CD14-positive monocyte (primary cell): ENCODE results near the gene IRF9. TPM values are rescaled to one million over a fixed set of nuclear protein-coding genes. Genes with fewer than 3 reads are reported as not detected.

ENCODE experiments used
- DNase-seq, 3 donors: peaks; one replicate each; pipeline ENCODE4 v3.0.0-alpha.2; 2011 to 2022
- H2AFZ ChIP-seq: 2 replicates; pipeline ENCODE4 v1.6.0; 2012; ENCODE audit warnings: mild to moderate bottlenecking, low read depth, low read length, inconsistent platforms; ENCODE audit not compliant: insufficient read depth, poor library complexity, severe bottlenecking
- H3K27ac ChIP-seq, 2 donors: 1 replicate in 1 of 2; 2 replicates in 1 of 2; pipeline ENCODE4 v1.5.1; 2012 to 2013; ENCODE audit warnings: low read length in 2 of 2, control low read depth in 1 of 2, inconsistent platforms in 1 of 2, low read depth in 1 of 2, mild to moderate bottlenecking in 1 of 2
- H3K27me3 ChIP-seq, 2 donors: one replicate each; pipeline versions ENCODE4 v1.6.0 to v1.6.1; 2011 to 2013; ENCODE audit warnings: low read length in 2 of 2; ENCODE audit not compliant: control insufficient read depth in 2 of 2, insufficient read depth in 2 of 2
- H3K36me3 ChIP-seq, 2 donors: replicated peaks in 1 of 2; 1 replicate in 1 of 2; 2 replicates in 1 of 2; pipeline versions ENCODE4 v1.5.1 to v1.6.1; 2012 to 2013; ENCODE audit warnings: low read length in 2 of 2, control low read depth in 1 of 2, inconsistent platforms in 1 of 2, mild to moderate bottlenecking in 1 of 2; ENCODE audit not compliant: insufficient read depth in 2 of 2, control insufficient read depth in 1 of 2
- H3K4me1 ChIP-seq, 2 donors: 1 replicate in 1 of 2; 2 replicates in 1 of 2; pipeline versions ENCODE4 v1.5.1 to v1.6.1; 2012 to 2013; ENCODE audit warnings: low read length in 2 of 2, control low read depth in 1 of 2, inconsistent platforms in 1 of 2, mild to moderate bottlenecking in 1 of 2, moderate library complexity in 1 of 2; ENCODE audit not compliant: insufficient read depth in 2 of 2, control insufficient read depth in 1 of 2
- H3K4me2 ChIP-seq: replicated peaks from 2 replicates; pipeline ENCODE3; 2012; ENCODE audit warnings: low read length, moderate library complexity, mild to moderate bottlenecking; ENCODE audit not compliant: poor library complexity, severe bottlenecking; ENCODE audit errors: extremely low read depth
- H3K4me3 ChIP-seq, 3 experiments: fragments of 200-600 bp in 1 of 3; sonication (generic) in 1 of 3; replicated peaks in 1 of 3; 1 replicate in 2 of 3; 2 replicates in 1 of 3; pipeline ENCODE4 v1.5.1; 2011 to 2013; ENCODE audit warnings: low read length in 3 of 3, mild to moderate bottlenecking in 3 of 3, control low read depth in 2 of 3, low read depth in 2 of 3, inconsistent platforms in 1 of 3, moderate library complexity in 1 of 3
- H3K79me2 ChIP-seq: 2 replicates; pipeline ENCODE4 v1.6.0; 2012; ENCODE audit warnings: mild to moderate bottlenecking, control low read depth, inconsistent platforms, low read length, moderate library complexity; ENCODE audit not compliant: insufficient read depth
- H3K9ac ChIP-seq: 2 replicates; pipeline ENCODE4 v1.6.0; 2017; ENCODE audit warnings: low read length, mild to moderate bottlenecking; ENCODE audit not compliant: insufficient read depth, poor library complexity, severe bottlenecking
- H3K9me3 ChIP-seq, 2 donors: replicated peaks in 1 of 2; 1 replicate in 1 of 2; 2 replicates in 1 of 2; pipeline versions ENCODE4 v1.5.1 to v1.6.1; 2012 to 2013; ENCODE audit warnings: low read length in 2 of 2, control low read depth in 1 of 2; ENCODE audit not compliant: control insufficient read depth in 1 of 2, insufficient read depth in 1 of 2
- H4K20me1 ChIP-seq: 2 replicates; pipeline ENCODE4 v1.6.0; 2012; ENCODE audit warnings: mild to moderate bottlenecking, low read length, control low read depth, moderate library complexity; ENCODE audit not compliant: insufficient read depth
- H3K27ac Mint-ChIP-seq, 7 donors: one replicate each; pipeline ENCODE4 v1.8.0; 2020; ENCODE audit warnings: mild to moderate bottlenecking in 7 of 7, mixed read lengths in 7 of 7, moderate library complexity in 6 of 7, inconsistent platforms in 2 of 7
- H3K27me3 Mint-ChIP-seq, 3 donors: one replicate each; pipeline ENCODE4 v1.8.0; 2021 to 2022; ENCODE audit warnings: low read depth in 3 of 3, mild to moderate bottlenecking in 3 of 3, mixed read lengths in 3 of 3, moderate library complexity in 3 of 3, inconsistent platforms in 1 of 3
- H3K36me3 Mint-ChIP-seq, 2 donors: one replicate each; pipeline ENCODE4 v1.8.0; 2020; ENCODE audit warnings: mixed read lengths in 2 of 2, inconsistent platforms in 1 of 2, mild to moderate bottlenecking in 1 of 2
- H3K4me1 Mint-ChIP-seq: one replicate; pipeline ENCODE4 v1.8.0; 2020; ENCODE audit warnings: mild to moderate bottlenecking, mixed read lengths
- H3K4me3 Mint-ChIP-seq, 2 donors: one replicate each; pipeline ENCODE4 v1.8.0; 2020; ENCODE audit warnings: mild to moderate bottlenecking in 2 of 2, mixed read lengths in 2 of 2, moderate library complexity in 1 of 2
- H3K9me3 Mint-ChIP-seq, 7 donors: one replicate each; pipeline ENCODE4 v1.8.0; 2020 to 2022; ENCODE audit warnings: mixed read lengths in 7 of 7, mild to moderate bottlenecking in 6 of 7, moderate library complexity in 6 of 7, inconsistent platforms in 2 of 7
- WGBS: methylation state at CpG from one replicate; pipeline ENCODE4 v1.1.5; 2013; ENCODE audit warnings: missing lambda C conversion rate; ENCODE audit not compliant: insufficient coverage; 5-methylcytosine and 5-hydroxymethylcytosine counted together
- intact Hi-C, 2 donors: fragments of 100-400 bp; cut with micrococcal nuclease; formaldehyde crosslinking; loops; one replicate each; pipeline versions ENCODE4 v1.15.0 to v1.15.1; 2023
- polyA plus RNA-seq, 3 donors: library from polyadenylated mRNA; depleted of rRNA in 1 of 3; unstranded in 2 of 3; stranded (reverse) in 1 of 3; fragments of 300-500 nt in 2 of 3; fragments of >200 nt in 1 of 3; fragmentation: Illumina TruSeq in 2 of 3; gene quantifications; 1 replicate in 2 of 3; 2 replicates in 1 of 3; pipeline ENCODE4 v1.2.3, GENCODE V29; 2012 to 2021
- TF ChIP-seq, protein P1 (sequence below): fragments of 200-600 bp; IDR thresholded peaks from one replicate; pipeline ENCODE4 v1.8.0; 2022; ENCODE audit warnings: antibody characterized with exemption, mild to moderate bottlenecking

The IRF9 gene
- polyA plus RNA-seq, 3 donors: 44.7 to 208 (median 56.0) TPM

DNA sequence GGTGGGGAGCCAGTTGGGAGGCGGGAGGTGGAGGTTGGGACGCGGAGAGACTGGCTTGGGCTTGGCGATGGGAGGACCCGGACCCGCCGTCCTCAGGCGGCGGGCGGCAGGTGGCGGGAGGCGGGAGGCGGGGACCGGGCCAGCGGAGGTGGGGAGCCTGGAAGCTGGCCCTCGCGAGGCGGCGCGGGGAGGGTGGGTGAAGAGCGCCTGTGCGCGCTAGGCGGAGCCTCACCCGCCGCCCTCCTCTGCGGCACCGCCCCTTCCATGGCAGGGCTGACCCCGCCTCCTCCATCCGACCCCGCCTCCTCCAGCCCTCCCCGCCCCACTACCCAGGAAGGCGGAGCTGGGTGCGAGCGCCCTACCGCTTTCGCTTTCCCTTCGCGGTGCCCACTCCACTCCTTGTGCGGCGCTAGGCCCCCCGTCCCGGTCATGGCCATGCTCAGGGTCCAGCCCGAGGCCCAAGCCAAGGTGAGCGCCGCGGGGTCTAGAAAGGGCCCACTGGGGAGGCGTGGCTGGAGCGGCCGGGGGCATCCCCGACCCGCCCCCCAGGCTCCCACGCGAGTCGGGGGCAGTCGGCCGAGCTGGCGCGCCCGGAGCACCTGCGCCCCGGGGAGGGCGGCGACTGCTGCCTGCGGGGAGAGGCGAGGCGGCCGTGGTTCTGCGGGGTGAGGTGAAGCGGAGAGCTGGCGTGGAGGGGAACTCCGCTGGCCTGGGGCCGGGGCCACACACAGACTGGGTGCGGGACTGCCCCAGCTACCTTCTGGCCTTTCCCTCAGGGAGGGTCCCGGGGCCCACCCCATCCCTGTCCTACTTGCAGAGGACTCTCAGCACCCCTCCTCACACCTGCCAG lies 25.0 kb upstream of the IRF9 start, which contains the start of gene PSME1:
Gene PSME1 (plus strand): TSS at position 361 of the 850 bp plus-strand sequence. CDS start 69 bp downstream, at position 430.
- Histone ChIP-seq H3K27ac (peak within 1 kb of the TSS; percentile 10 to 94), H3K36me3 (peaks cover 26 to 28% of the 10 kb centered on the region in 2 donors), H3K9ac (peak within 1 kb of the TSS; percentile 97), H3K79me2 (peaks cover 51% of the 10 kb centered on the region), H3K4me2 (peak within 1 kb of the TSS; percentile 82), H3K4me1 (peaks cover 35 to 44% of the 10 kb centered on the region in 2 donors), H3K9me3 (no peaks in the 10 kb centered on the region), H3K27me3 (no peaks in the 10 kb centered on the region), H2AFZ (peak within 1 kb of the TSS; percentile 98), H3K4me3 (peak within 1 kb of the TSS; percentile 68 to 97 (median 73)), H4K20me1 (peaks cover 38% of the 10 kb centered on the region)
- Mint-ChIP-seq H3K36me3 (peaks cover 38 to 45% of the 10 kb centered on the region in 2 donors), H3K9me3 (peaks cover 0 to 1% (median 0%) of the 10 kb centered on the region in 7 donors), H3K4me1 (peaks cover 51% of the 10 kb centered on the region), H3K27me3 (peaks cover 0 to 1% (median 0%) of the 10 kb centered on the region in 3 donors), H3K27ac (peak within 1 kb of the TSS; percentile 83 to 94 (median 91)), H3K4me3 (peak within 1 kb of the TSS; percentile 88 to 94)
- WGBS: 0% methylated on average over 60 of the region's 75 CpGs
- TF ChIP-seq, protein P1, sequence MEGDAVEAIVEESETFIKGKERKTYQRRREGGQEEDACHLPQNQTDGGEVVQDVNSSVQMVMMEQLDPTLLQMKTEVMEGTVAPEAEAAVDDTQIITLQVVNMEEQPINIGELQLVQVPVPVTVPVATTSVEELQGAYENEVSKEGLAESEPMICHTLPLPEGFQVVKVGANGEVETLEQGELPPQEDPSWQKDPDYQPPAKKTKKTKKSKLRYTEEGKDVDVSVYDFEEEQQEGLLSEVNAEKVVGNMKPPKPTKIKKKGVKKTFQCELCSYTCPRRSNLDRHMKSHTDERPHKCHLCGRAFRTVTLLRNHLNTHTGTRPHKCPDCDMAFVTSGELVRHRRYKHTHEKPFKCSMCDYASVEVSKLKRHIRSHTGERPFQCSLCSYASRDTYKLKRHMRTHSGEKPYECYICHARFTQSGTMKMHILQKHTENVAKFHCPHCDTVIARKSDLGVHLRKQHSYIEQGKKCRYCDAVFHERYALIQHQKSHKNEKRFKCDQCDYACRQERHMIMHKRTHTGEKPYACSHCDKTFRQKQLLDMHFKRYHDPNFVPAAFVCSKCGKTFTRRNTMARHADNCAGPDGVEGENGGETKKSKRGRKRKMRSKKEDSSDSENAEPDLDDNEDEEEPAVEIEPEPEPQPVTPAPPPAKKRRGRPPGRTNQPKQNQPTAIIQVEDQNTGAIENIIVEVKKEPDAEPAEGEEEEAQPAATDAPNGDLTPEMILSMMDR: no peak
- intact Hi-C loops: loop anchor here in 1 of 2 donors (10.0 kb wide), 1 partner anchor 99 kb away; the partner anchor contains the start of genes GMPR2 and NEDD8
- peak; percentile 86 to 89 (median 87) for DNase-seq

DNA sequence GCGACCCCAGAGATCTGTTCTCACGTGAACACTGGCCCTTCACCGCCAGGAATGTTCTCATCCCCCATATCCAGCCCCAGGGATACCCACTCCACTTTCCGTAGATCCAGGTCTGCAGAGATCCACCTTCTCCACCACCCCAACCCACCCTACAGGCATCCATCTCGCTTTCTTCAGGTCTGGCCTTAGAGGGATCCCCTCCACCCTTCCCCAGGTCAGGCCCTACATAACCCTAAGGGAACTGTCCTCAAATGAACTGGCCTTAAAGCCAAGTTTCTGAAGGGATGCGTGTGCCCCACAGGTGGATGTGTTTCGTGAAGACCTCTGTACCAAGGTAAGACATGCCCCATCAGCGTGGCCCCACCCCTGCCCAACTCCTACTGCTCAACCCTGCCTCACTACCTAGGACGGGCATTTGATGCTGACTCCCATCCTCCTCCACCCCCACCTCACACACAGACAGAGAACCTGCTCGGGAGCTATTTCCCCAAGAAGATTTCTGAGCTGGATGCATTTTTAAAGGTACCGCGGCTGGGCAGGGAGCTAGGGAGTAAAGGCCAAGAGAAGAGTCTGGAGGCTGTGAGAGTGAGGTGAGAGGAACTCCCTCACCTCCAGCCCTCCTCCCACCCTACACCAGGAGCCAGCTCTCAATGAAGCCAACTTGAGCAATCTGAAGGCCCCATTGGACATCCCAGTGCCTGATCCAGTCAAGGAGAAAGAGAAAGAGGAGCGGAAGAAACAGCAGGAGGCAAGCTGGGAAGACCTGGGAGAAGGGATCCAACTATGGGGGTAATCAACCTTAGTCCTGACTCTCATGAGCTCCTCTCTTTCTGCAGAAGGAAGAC lies 24.2 kb upstream of the IRF9 start:
- Histone ChIP-seq H3K4me3 (peak overlapping the region; percentile 68 to 97 (median 73)), H3K27ac (peak overlapping the region; percentile 10 to 94), H3K27me3 (no peaks in the 10 kb centered on the region), H4K20me1 (peaks cover 38% of the 10 kb centered on the region), H3K9ac (peak overlapping the region; percentile 97), H3K4me1 (peaks cover 37 to 49% of the 10 kb centered on the region in 2 donors), H2AFZ (peak overlapping the region; percentile 98), H3K36me3 (peaks cover 26 to 28% of the 10 kb centered on the region in 2 donors), H3K4me2 (peak overlapping the region; percentile 82), H3K9me3 (no peaks in the 10 kb centered on the region), H3K79me2 (peaks cover 51% of the 10 kb centered on the region)
- intact Hi-C loops: loop anchor here in 1 of 2 donors (10.0 kb wide), 1 partner anchor 98 kb away; the partner anchor contains the start of genes GMPR2 and NEDD8
- Mint-ChIP-seq H3K36me3 (peaks cover 37 to 39% of the 10 kb centered on the region in 2 donors), H3K9me3 (peaks cover 0 to 1% (median 0%) of the 10 kb centered on the region in 7 donors), H3K27ac (peak overlapping the region; percentile 83 to 94 (median 91)), H3K27me3 (peaks cover 0 to 1% (median 0%) of the 10 kb centered on the region in 3 donors), H3K4me1 (peaks cover 54% of the 10 kb centered on the region), H3K4me3 (peak overlapping the region; percentile 88 to 93)
- TF ChIP-seq, protein P1: no peak
- no peak for DNase-seq
- 22% methylated on average over 7 of the region's 13 CpGs for WGBS
